ENCODE measurements around the gene PHKA2. TPM values are rescaled to one million over a fixed set of nuclear protein-coding genes. Genes with fewer than 3 reads are reported as not detected.

The PHKA2 gene
- total and polyA plus RNA-seq, 2 of the 4 experiments (the other 2 are of a cell fraction) = 10.0 to 21.5 TPM

DNA sequence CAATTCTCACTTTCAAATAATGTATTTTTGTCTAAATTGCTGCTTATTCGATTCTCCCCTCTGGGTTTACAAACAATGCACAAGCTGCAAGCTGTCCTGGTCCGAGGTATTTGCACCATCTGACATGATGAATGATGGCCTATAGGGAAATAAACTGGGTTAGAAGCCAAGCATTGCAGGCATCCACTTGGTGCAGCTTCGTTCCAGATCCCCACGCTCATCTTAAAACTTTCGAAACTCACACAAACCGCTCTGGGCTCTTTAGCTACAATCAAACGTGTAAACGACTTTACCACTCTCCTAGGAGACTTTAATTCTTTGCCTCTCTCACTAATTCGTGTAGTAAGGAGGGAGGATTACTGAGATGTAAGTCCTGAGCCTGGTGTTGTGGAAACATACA, 19.0 kb downstream of the PHKA2 start:
- no peak overlapping the region for H2AFZ ChIP-seq (replicated peaks; ENCODE audit: low read length, poor library complexity)
- H2BK15ac ChIP-seq (ENCODE audit: low read depth, low read length) = no peak overlapping the region
- no peak overlapping the region for H3K27ac ChIP-seq (ENCODE audit: insufficient read depth, low read length)
- no peak overlapping the region for H3K4me2 ChIP-seq (ENCODE audit: low read depth, low read length)
- intact Hi-C loops (cut with micrococcal nuclease) (no loop called here), in situ Hi-C loops (cut with MboI; ENCODE audit: low sequenced_read_pairs) (no loop called here), dilution Hi-C loops (cut with HindIII; ENCODE audit: low sequenced_read_pairs, unreplicated experiment) (no loop called here)
- H3K27me3 ChIP-seq (ENCODE audit: control insufficient read depth, insufficient read depth, low read length) = no peaks in the 10 kb centered on the region
- no peak overlapping the region for H3K4ac ChIP-seq (ENCODE audit: low read depth, low read length)
- H3K9me3 ChIP-seq (ENCODE audit: control insufficient read depth, insufficient read depth, low read length) = no peaks in the 10 kb centered on the region
- H3K9me1 ChIP-seq (ENCODE audit: insufficient read depth, low read length) = no peaks in the 10 kb centered on the region
- POLR2A ChIA-PET (ENCODE audit: unreplicated experiment) = no interaction called here
- H3K36me3 ChIP-seq (ENCODE audit: control insufficient read depth, insufficient read depth, low read length) = no peaks in the 10 kb centered on the region
- DNase-seq (no peak), ATAC-seq (ENCODE audit: low read depth) (no peak)
- H4K8ac ChIP-seq (ENCODE audit: low read depth in 2 of 2, low read length in 2 of 2) = no peak overlapping the region
- no peak overlapping the region for H3K14ac ChIP-seq (replicated peaks; ENCODE audit: low read depth, low read length)
- H2BK5ac ChIP-seq (ENCODE audit: low read depth, low read length, poor library complexity, severe bottlenecking) = no peak overlapping the region
- H3K4me3 ChIP-seq (ENCODE audit: insufficient read depth, low read depth, low read length) = no peak overlapping the region
- H3K79me1 ChIP-seq (ENCODE audit: low read depth in 1 of 2, low read length in 2 of 2) = no peaks in the 10 kb centered on the region; a peak in 1 of 4 replicates
- H4K91ac ChIP-seq (ENCODE audit: insufficient read depth, low read depth, low read length) = no peak overlapping the region
- no peak overlapping the region for H3K56ac ChIP-seq (ENCODE audit: extremely low read depth, insufficient read depth, low read length)
- H2BK120ac ChIP-seq (ENCODE audit: low read depth, low read length) = no peak overlapping the region
- no peaks in the 10 kb centered on the region for H4K20me1 ChIP-seq (ENCODE audit: insufficient read depth, low read length)
- no peak overlapping the region for H3K18ac ChIP-seq (ENCODE audit: low read depth, low read length)
- BruUV-seq (replicated peaks) = no TSS peak
- no peaks in the 10 kb centered on the region for H3K4me1 ChIP-seq (ENCODE audit: control insufficient read depth, insufficient read depth, low read length)
- no peak overlapping the region for H4K5ac ChIP-seq (ENCODE audit: low read depth, low read length)
- no peak overlapping the region for H2BK20ac ChIP-seq (ENCODE audit: low read depth, low read length)
- CTCF ChIA-PET = no interaction called here
- WGBS, 2 experiments (ENCODE audit: extremely low coverage in 2 of 2, insufficient read length in 1 of 2) = no CpG with 5 or more reads among the region's 9 CpGs
- H3K23ac ChIP-seq (ENCODE audit: low read depth, low read length) = no peak overlapping the region
- TF ChIP-seq USF2 (IDR thresholded peaks at IDR 0.05; ENCODE audit: low read depth, low read length) (no peak), BHLHE40 (IDR thresholded peaks at IDR 0.05; ENCODE audit: low read depth, low read length) (no peak), MXI1 (IDR thresholded peaks at IDR 0.05; ENCODE audit: borderline replicate concordance, low read depth, low read length) (no peak), SMC3 (IDR thresholded peaks at IDR 0.05; ENCODE audit: low read depth, low read length) (no peak), POLR2A (IDR thresholded peaks at IDR 0.05; ENCODE audit: low read depth, low read length) (no peak), RCOR1 (IDR thresholded peaks at IDR 0.05; ENCODE audit: insufficient replicate concordance, low read length) (no peak), MAZ (IDR thresholded peaks at IDR 0.05; ENCODE audit: borderline replicate concordance, low read depth, low read length) (no peak), ELK1 (IDR thresholded peaks at IDR 0.05; ENCODE audit: borderline replicate concordance, low read depth, low read length) (no peak), CEBPB (IDR thresholded peaks at IDR 0.05; ENCODE audit: low read depth, low read length) (no peak)
- TF ChIP-seq, protein P1, sequence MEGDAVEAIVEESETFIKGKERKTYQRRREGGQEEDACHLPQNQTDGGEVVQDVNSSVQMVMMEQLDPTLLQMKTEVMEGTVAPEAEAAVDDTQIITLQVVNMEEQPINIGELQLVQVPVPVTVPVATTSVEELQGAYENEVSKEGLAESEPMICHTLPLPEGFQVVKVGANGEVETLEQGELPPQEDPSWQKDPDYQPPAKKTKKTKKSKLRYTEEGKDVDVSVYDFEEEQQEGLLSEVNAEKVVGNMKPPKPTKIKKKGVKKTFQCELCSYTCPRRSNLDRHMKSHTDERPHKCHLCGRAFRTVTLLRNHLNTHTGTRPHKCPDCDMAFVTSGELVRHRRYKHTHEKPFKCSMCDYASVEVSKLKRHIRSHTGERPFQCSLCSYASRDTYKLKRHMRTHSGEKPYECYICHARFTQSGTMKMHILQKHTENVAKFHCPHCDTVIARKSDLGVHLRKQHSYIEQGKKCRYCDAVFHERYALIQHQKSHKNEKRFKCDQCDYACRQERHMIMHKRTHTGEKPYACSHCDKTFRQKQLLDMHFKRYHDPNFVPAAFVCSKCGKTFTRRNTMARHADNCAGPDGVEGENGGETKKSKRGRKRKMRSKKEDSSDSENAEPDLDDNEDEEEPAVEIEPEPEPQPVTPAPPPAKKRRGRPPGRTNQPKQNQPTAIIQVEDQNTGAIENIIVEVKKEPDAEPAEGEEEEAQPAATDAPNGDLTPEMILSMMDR (conservative IDR thresholded peaks at IDR 0.05; ENCODE audit: low read depth, low read length) = no peak
- no peak overlapping the region for H3K9ac ChIP-seq (ENCODE audit: low read depth, low read length)
- no peak overlapping the region for H2AK9ac ChIP-seq (replicated peaks; ENCODE audit: low read depth, low read length, poor library complexity)
- no peak overlapping the region for H2AK5ac ChIP-seq (ENCODE audit: low read depth, low read length)
